ENCODE measurements around the gene DLX1. TPM values are rescaled to one million over a fixed set of nuclear protein-coding genes. Genes with fewer than 3 reads are reported as not detected.

The DLX1 gene
- total RNA-seq, 1 donor from 2014 or later = 0.17 TPM

GRCh38 chr2:172079838-172080640, 5.3 kb upstream of the DLX1 start:
- Histone ChIP-seq H3K36me3 (ENCODE audit: control insufficient read depth, insufficient read depth, low read length) (no peaks in the 10 kb centered on the region), H3K4me3 (ENCODE audit: low read depth, low read length) (no peak overlapping the region), H3K27me3 (ENCODE audit: control insufficient read depth, insufficient read depth, low read length) (peaks cover 51% of the 10 kb centered on the region)
- TF ChIP-seq CTCF (IDR thresholded peaks at IDR 0.05; ENCODE audit: insufficient read depth, low read length, poor library complexity, severe bottlenecking) = no peak
- no peak for DNase-seq (ENCODE audit: low read depth)

GRCh38 chr2:172080641-172081220, 4.6 kb upstream of the DLX1 start:
- Histone ChIP-seq H3K4me3 (ENCODE audit: low read depth, low read length) (no peak overlapping the region), H3K27me3 (ENCODE audit: control insufficient read depth, insufficient read depth, low read length) (peaks cover 58% of the 10 kb centered on the region), H3K36me3 (ENCODE audit: control insufficient read depth, insufficient read depth, low read length) (no peaks in the 10 kb centered on the region)
- no peak for TF ChIP-seq CTCF (IDR thresholded peaks at IDR 0.05; ENCODE audit: insufficient read depth, low read length, poor library complexity, severe bottlenecking)
- no peak for DNase-seq (ENCODE audit: low read depth)

- TF ChIP-seq CTCF (IDR thresholded peaks at IDR 0.05; ENCODE audit: insufficient read depth, low read length, poor library complexity, severe bottlenecking) = no peak
- no peak for DNase-seq (ENCODE audit: low read depth)
- H3K36me3 ChIP-seq (ENCODE audit: control insufficient read depth, insufficient read depth, low read length) = no peaks in the 10 kb centered on the region
- peaks cover 65% of the 10 kb centered on the region for H3K27me3 ChIP-seq (ENCODE audit: control insufficient read depth, insufficient read depth, low read length)
- H3K4me3 ChIP-seq (ENCODE audit: low read depth, low read length) = no peak overlapping the region
Observed at GRCh38 chr2:172081221-172082022, 3.9 kb upstream of the DLX1 start.

- Histone ChIP-seq H3K4me3 (ENCODE audit: low read depth, low read length) (no peak overlapping the region), H3K36me3 (ENCODE audit: control insufficient read depth, insufficient read depth, low read length) (no peaks in the 10 kb centered on the region), H3K27me3 (ENCODE audit: control insufficient read depth, insufficient read depth, low read length) (peaks cover 74% of the 10 kb centered on the region)
- no peak for DNase-seq (ENCODE audit: low read depth)
- no peak for TF ChIP-seq CTCF (IDR thresholded peaks at IDR 0.05; ENCODE audit: insufficient read depth, low read length, poor library complexity, severe bottlenecking)
Observed at GRCh38 chr2:172082105-172082943, 3.0 kb upstream of the DLX1 start.

GRCh38 chr2:172082944-172083627, 2.2 kb upstream of the DLX1 start:
- no peaks in the 10 kb centered on the region for H3K36me3 ChIP-seq (ENCODE audit: control insufficient read depth, insufficient read depth, low read length)
- H3K27me3 ChIP-seq (ENCODE audit: control insufficient read depth, insufficient read depth, low read length) = peaks cover 82% of the 10 kb centered on the region
- H3K4me3 ChIP-seq (ENCODE audit: low read depth, low read length) = no peak overlapping the region
- DNase-seq (ENCODE audit: low read depth) = no peak
- no peak for TF ChIP-seq CTCF (IDR thresholded peaks at IDR 0.05; ENCODE audit: insufficient read depth, low read length, poor library complexity, severe bottlenecking)
